Sigmoid colon (tissue), 7 donors: ENCODE results near the gene FAM163B. TPM values are rescaled to one million over a fixed set of nuclear protein-coding genes. Genes with fewer than 3 reads are reported as not detected.
A peak's percentile ranks its signal among the peaks of the same experiment; 100 is the strongest.

Source experiments
- DNase-seq: peaks from one replicate; pipeline ENCODE4 v3.0.0-alpha.2; 2019
- H3K27ac ChIP-seq, 4 donors: fragments of 200-600 bp; sonication (generic); one replicate each; pipeline ENCODE4 v1.5.1; 2016 to 2019; ENCODE audit warnings: mild to moderate bottlenecking in 1 of 4
- H3K27me3 ChIP-seq, 3 donors: fragments of 200-600 bp; sonication (generic); one replicate each; pipeline ENCODE4 v1.5.1; 2019; ENCODE audit warnings: mild to moderate bottlenecking in 1 of 3
- H3K36me3 ChIP-seq, 4 donors: fragments of 200-600 bp; sonication (generic); one replicate each; pipeline ENCODE4 v1.5.1; 2016 to 2019
- H3K4me1 ChIP-seq, 4 donors: fragments of 200-600 bp; sonication (generic); one replicate each; pipeline ENCODE4 v1.5.1; 2017 to 2019
- H3K4me3 ChIP-seq, 4 donors: fragments of 200-600 bp; sonication (generic); one replicate each; pipeline ENCODE4 v1.5.1; 2017 to 2019; ENCODE audit warnings: mild to moderate bottlenecking in 2 of 4, moderate library complexity in 1 of 4
- H3K9me3 ChIP-seq, 4 donors: fragments of 200-600 bp in 3 of 4; sonication (generic) in 3 of 4; one replicate each; pipeline versions ENCODE4 v1.5.1 to v1.6.1; 2013 to 2019
- EP300 ChIP-seq, 4 donors: sonication (generic); formaldehyde crosslinking; IDR thresholded peaks; one replicate each; pipeline ENCODE4 v1.6.1; 2017; ENCODE audit warnings: antibody characterized with exemption in 4 of 4
- POLR2A ChIP-seq, 2 donors: fragments of 450-650 bp; IDR thresholded peaks; one replicate each; pipeline ENCODE4 v1.6.1; 2016; ENCODE audit warnings: antibody characterized with exemption in 2 of 2, mild to moderate bottlenecking in 2 of 2, moderate library complexity in 2 of 2
- POLR2AphosphoS5 ChIP-seq, 4 donors: sonication (generic); formaldehyde crosslinking; IDR thresholded peaks; one replicate each; pipeline ENCODE4 v1.6.1; 2017; ENCODE audit warnings: antibody characterized with exemption in 4 of 4
- WGBS, 2 donors: extraction: QIAGEN DNeasy Blood & Tissue Kit; methylation state at CpG; one replicate each; pipeline ENCODE4 v1.1.7; 2013; 5-methylcytosine and 5-hydroxymethylcytosine counted together
- intact Hi-C: fragments of 100-400 bp; cut with DNase I; formaldehyde crosslinking; loops from one replicate; pipeline ENCODE4 v1.15.1; 2023
- polyA plus RNA-seq, 3 donors: library from polyadenylated mRNA; stranded (reverse); fragments of 200-250 nt; gene quantifications; one replicate each; pipeline ENCODE4 v1.2.3, GENCODE V29; 2013
- total RNA-seq, 4 donors: library from RNA; depleted of rRNA; stranded (reverse); fragments of >200 nt; gene quantifications; one replicate each; pipeline ENCODE4 v1.1.0, GENCODE V29; 2016
- TF ChIP-seq, protein P1 (sequence below), 4 experiments: fragments of 450-650 bp in 3 of 4; fragments of 200-600 bp in 1 of 4; IDR thresholded peaks; one replicate each; pipeline ENCODE4 v1.5.1; 2016 to 2019; ENCODE audit warnings: antibody characterized with exemption in 4 of 4, mild to moderate bottlenecking in 3 of 4, moderate library complexity in 2 of 4
- donor health status: healthy with polysubstance abuse.
- donor health status: Bipolar disorder and iron deficiency.
- donor health status: healthy.

Gene FAM163B
- total and polyA plus RNA-seq, 7 donors = 0.29 to 2.4 (median 1.2) TPM; not detected in 1

DNA sequence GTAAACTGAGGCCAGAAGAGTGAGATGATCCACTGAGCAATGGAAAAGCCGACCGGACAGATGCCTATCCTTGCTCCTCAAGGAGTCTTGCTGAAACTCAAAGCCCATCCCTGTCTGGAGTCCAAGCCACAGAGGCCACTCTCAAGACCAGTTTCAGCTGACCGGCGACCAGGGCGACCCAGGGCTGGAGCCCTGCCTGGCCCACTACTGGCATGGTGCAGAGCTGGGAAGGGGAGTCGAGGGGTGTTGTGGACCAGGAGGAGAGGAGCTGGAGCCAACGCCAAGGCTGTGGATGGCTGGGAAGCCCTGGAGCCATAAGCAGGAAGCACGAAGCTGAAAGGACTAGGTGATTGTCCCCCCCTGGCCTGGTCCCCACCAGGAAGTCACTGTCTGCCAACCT lies 22.1 kb downstream of the FAM163B start:
- Histone ChIP-seq H3K36me3 (no peaks in the 10 kb centered on the region), H3K27me3 (peaks cover 0 to 49% (median 7%) of the 10 kb centered on the region in 3 donors), H3K4me3 (no peak overlapping the region), H3K4me1 (peaks cover 0 to 32% (median 27%) of the 10 kb centered on the region in 4 donors), H3K9me3 (no peaks in the 10 kb centered on the region), H3K27ac (no peak overlapping the region)
- intact Hi-C loops = loop anchor here (5.0 kb wide), 2 partner anchors 50 to 70 kb away; no protein-coding TSS in a partner anchor
- no peak for DNase-seq
- TF ChIP-seq, protein P1, sequence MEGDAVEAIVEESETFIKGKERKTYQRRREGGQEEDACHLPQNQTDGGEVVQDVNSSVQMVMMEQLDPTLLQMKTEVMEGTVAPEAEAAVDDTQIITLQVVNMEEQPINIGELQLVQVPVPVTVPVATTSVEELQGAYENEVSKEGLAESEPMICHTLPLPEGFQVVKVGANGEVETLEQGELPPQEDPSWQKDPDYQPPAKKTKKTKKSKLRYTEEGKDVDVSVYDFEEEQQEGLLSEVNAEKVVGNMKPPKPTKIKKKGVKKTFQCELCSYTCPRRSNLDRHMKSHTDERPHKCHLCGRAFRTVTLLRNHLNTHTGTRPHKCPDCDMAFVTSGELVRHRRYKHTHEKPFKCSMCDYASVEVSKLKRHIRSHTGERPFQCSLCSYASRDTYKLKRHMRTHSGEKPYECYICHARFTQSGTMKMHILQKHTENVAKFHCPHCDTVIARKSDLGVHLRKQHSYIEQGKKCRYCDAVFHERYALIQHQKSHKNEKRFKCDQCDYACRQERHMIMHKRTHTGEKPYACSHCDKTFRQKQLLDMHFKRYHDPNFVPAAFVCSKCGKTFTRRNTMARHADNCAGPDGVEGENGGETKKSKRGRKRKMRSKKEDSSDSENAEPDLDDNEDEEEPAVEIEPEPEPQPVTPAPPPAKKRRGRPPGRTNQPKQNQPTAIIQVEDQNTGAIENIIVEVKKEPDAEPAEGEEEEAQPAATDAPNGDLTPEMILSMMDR (IDR thresholded peaks at IDR 0.05) = no peak
- TF ChIP-seq EP300 (IDR thresholded peaks at IDR 0.05) (no peak), POLR2AphosphoS5 (IDR thresholded peaks at IDR 0.05) (no peak), POLR2A (IDR thresholded peaks at IDR 0.05) (no peak)
- WGBS, 2 donors = 81 to 89% methylated on average over 8 of the region's 8 CpGs

GRCh38 chr9:133585481-133586351 lies 23.5 kb downstream of the FAM163B start:
- H3K36me3 ChIP-seq = no peaks in the 10 kb centered on the region
- H3K4me3 ChIP-seq = peak overlapping the region in 2 of 4 donors; percentile 2 to 4
- intact Hi-C loops = loop anchor here (5.0 kb wide), 2 partner anchors 48 to 72 kb away; no protein-coding TSS in a partner anchor
- peaks cover 0 to 41% (median 27%) of the 10 kb centered on the region in 4 donors for H3K4me1 ChIP-seq
- H3K27ac ChIP-seq = peak overlapping the region in 3 of 4 donors; percentile 65 to 70 (median 65)
- DNase-seq = no peak
- 11 to 18% methylated on average over 43 of the region's 43 CpGs for WGBS, 2 donors
- peaks cover 0 to 39% (median 7%) of the 10 kb centered on the region in 3 donors for H3K27me3 ChIP-seq
- no peaks in the 10 kb centered on the region for H3K9me3 ChIP-seq
- TF ChIP-seq EP300 (IDR thresholded peaks at IDR 0.05) (no peak), POLR2AphosphoS5 (IDR thresholded peaks at IDR 0.05) (peak in 1 of 4 donors; percentile 56)
- TF ChIP-seq, protein P1 (IDR thresholded peaks at IDR 0.05) = no peak

- H3K9me3 ChIP-seq = no peaks in the 10 kb centered on the region
- TF ChIP-seq POLR2A (IDR thresholded peaks at IDR 0.05) (no peak), EP300 (IDR thresholded peaks at IDR 0.05) (no peak), POLR2AphosphoS5 (IDR thresholded peaks at IDR 0.05) (no peak)
- TF ChIP-seq, protein P1 (IDR thresholded peaks at IDR 0.05) = no peak
- H3K27ac ChIP-seq = peak overlapping the region in 3 of 4 donors; percentile 65 to 70 (median 65)
- H3K4me3 ChIP-seq = peak overlapping the region in 2 of 4 donors; percentile 2 to 3
- 3 to 10% methylated on average over 28 of the region's 28 CpGs for WGBS, 2 donors
- DNase-seq = no peak
- H3K27me3 ChIP-seq = peaks cover 0 to 33% (median 7%) of the 10 kb centered on the region in 3 donors
- intact Hi-C loops = loop anchor here (5.0 kb wide), 2 partner anchors 48 to 72 kb away; no protein-coding TSS in a partner anchor
- H3K4me1 ChIP-seq = peaks cover 0 to 50% (median 34%) of the 10 kb centered on the region in 4 donors
- H3K36me3 ChIP-seq = no peaks in the 10 kb centered on the region
Measured at GRCh38 chr9:133584559-133585476, 24.4 kb downstream of the FAM163B start.

- peaks cover 0 to 51% (median 34%) of the 10 kb centered on the region in 4 donors for H3K4me1 ChIP-seq
- intact Hi-C loops = no loop called here
- no peaks in the 10 kb centered on the region for H3K9me3 ChIP-seq
- peak overlapping the region in 3 of 4 donors; percentile 65 to 70 (median 65) for H3K27ac ChIP-seq
- DNase-seq = no peak
- TF ChIP-seq POLR2A (IDR thresholded peaks at IDR 0.05) (no peak), EP300 (IDR thresholded peaks at IDR 0.05) (no peak), POLR2AphosphoS5 (IDR thresholded peaks at IDR 0.05) (no peak)
- TF ChIP-seq, protein P1 (IDR thresholded peaks at IDR 0.05) = no peak
- WGBS, 2 donors = 16 to 54% methylated on average over 5 of the region's 5 CpGs
- H3K27me3 ChIP-seq = peaks cover 0 to 33% (median 7%) of the 10 kb centered on the region in 3 donors
- no peaks in the 10 kb centered on the region for H3K36me3 ChIP-seq
- no peak overlapping the region for H3K4me3 ChIP-seq
Measured at GRCh38 chr9:133584167-133584558, 25.0 kb downstream of the FAM163B start.
